IPS-15b (cell line): ENCODE measurements around the gene EML4.
"Not testable (repeated sequence)": the region's sequence is repeated elsewhere in the genome, so short reads cannot be mapped to it uniquely, and the experiment has no call there.

Experiments used
- H3K27me3 ChIP-seq: one replicate; pipeline ENCODE4 v1.6.1; 2013; ENCODE audit warnings: low read length; ENCODE audit not compliant: control insufficient read depth, insufficient read depth
- H3K36me3 ChIP-seq: one replicate; pipeline ENCODE4 v1.6.1; 2013; ENCODE audit warnings: low read length; ENCODE audit not compliant: control insufficient read depth, insufficient read depth
- H3K4me1 ChIP-seq: one replicate; pipeline ENCODE4 v1.6.1; 2013; ENCODE audit warnings: mild to moderate bottlenecking, low read length; ENCODE audit not compliant: control insufficient read depth, insufficient read depth
- H3K4me3 ChIP-seq: one replicate; pipeline ENCODE4 v1.5.1; 2013; ENCODE audit warnings: low read depth, low read length
- H3K9ac ChIP-seq: one replicate; pipeline ENCODE4 v1.6.1; 2013; ENCODE audit warnings: low read depth, mild to moderate bottlenecking, low read length
- H3K9me3 ChIP-seq: one replicate; pipeline ENCODE4 v1.6.1; 2013; ENCODE audit warnings: mild to moderate bottlenecking, low read length; ENCODE audit not compliant: control insufficient read depth, insufficient read depth

Gene EML4

DNA sequence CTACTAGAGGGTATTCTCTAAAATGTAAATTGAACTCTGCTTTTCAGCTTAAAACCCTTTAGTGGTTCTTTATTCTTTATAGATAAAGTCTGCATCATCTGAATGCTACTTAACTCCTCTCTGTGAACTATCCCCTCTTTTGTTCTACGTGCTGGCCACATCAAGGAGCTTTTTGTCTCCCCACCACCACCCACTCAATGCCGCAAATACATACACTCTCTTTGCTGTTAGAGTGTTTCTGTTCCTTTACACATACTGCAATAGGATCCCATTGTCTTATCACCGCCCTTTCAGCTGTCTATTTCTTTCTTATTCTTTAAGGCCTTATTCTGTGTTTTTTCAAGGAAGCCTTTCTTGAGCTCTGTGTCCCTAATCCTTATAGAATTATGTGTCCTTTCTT, 83.3 kb downstream of the EML4 start:
- Histone ChIP-seq H3K4me1 (peaks cover 3% of the 10 kb centered on the region), H3K9ac (no peak overlapping the region)

GRCh38 chr2:42254186-42254895, 85.2 kb downstream of the EML4 start:
- H3K36me3 ChIP-seq: no peaks in the 10 kb centered on the region

More for the DNA sequence above, 83.3 kb downstream of the EML4 start:
- no peak overlapping the region for H3K4me3 ChIP-seq
- H3K36me3 ChIP-seq: no peaks in the 10 kb centered on the region
- H3K27me3 ChIP-seq: no peaks in the 10 kb centered on the region
- no peaks in the 10 kb centered on the region for H3K9me3 ChIP-seq

DNA sequence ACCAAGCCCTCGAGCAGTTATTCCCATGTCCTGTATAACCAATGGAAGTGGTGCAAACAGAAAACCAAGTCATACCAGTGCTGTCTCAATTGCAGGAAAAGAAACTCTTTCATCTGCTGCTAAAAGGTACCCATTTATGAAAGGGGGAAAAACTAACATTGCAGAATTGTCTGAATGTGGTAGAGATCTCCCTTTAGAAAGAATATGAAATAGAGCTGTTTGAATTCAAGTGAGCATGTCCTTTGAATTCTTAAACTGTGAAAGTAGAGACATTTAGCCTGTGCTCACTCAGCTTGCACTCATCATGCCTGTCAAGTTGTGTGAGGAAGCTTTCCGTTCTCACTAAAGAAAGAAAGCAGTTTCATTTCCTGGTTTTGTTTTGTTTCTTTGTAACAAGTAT, 87.4 kb downstream of the EML4 start:
- Histone ChIP-seq H3K9me3 (no peaks in the 10 kb centered on the region), H3K27me3 (no peaks in the 10 kb centered on the region), H3K4me3 (no peak overlapping the region), H3K4me1 (peaks cover 3% of the 10 kb centered on the region), H3K9ac (no peak overlapping the region), H3K36me3 (no peaks in the 10 kb centered on the region)

More at GRCh38 chr2:42254186-42254895, 85.2 kb downstream of the EML4 start:
- no peak overlapping the region for H3K4me3 ChIP-seq
- H3K4me1 ChIP-seq: peaks cover 3% of the 10 kb centered on the region
- H3K9me3 ChIP-seq: no peaks in the 10 kb centered on the region
- no peak overlapping the region for H3K9ac ChIP-seq
- no peaks in the 10 kb centered on the region for H3K27me3 ChIP-seq

- Histone ChIP-seq H3K4me1 (no peaks in the 10 kb centered on the region), H3K27me3 (no peaks in the 10 kb centered on the region), H3K9me3 (no peaks in the 10 kb centered on the region), H3K36me3 (no peaks in the 10 kb centered on the region), H3K4me3 (no peak overlapping the region), H3K9ac (no peak overlapping the region)
Measured at GRCh38 chr2:42261518-42262195, 92.5 kb downstream of the EML4 start.

- H3K9me3 ChIP-seq: no peaks in the 10 kb centered on the region
- H3K36me3 ChIP-seq: no peaks in the 10 kb centered on the region
- no peak overlapping the region for H3K9ac ChIP-seq
- no peak overlapping the region for H3K4me3 ChIP-seq
- H3K27me3 ChIP-seq: no peaks in the 10 kb centered on the region
- H3K4me1 ChIP-seq: no peaks in the 10 kb centered on the region
Measured at GRCh38 chr2:42266236-42266635, 97.1 kb downstream of the EML4 start.

- Histone ChIP-seq H3K27me3 (no peaks in the 10 kb centered on the region), H3K9me3 (no peaks in the 10 kb centered on the region), H3K4me1 (no peaks in the 10 kb centered on the region), H3K9ac (no peak overlapping the region), H3K36me3 (no peaks in the 10 kb centered on the region), H3K4me3 (no peak overlapping the region)
Measured at GRCh38 chr2:42267530-42267929, 98.4 kb downstream of the EML4 start.

- H3K36me3 ChIP-seq: no peaks in the 10 kb centered on the region
- no peaks in the 10 kb centered on the region for H3K9me3 ChIP-seq
- no peak overlapping the region for H3K4me3 ChIP-seq
- H3K9ac ChIP-seq: no peak overlapping the region
- no peaks in the 10 kb centered on the region for H3K4me1 ChIP-seq
- no peaks in the 10 kb centered on the region for H3K27me3 ChIP-seq
Measured at GRCh38 chr2:42268528-42269151, 99.5 kb downstream of the EML4 start.

DNA sequence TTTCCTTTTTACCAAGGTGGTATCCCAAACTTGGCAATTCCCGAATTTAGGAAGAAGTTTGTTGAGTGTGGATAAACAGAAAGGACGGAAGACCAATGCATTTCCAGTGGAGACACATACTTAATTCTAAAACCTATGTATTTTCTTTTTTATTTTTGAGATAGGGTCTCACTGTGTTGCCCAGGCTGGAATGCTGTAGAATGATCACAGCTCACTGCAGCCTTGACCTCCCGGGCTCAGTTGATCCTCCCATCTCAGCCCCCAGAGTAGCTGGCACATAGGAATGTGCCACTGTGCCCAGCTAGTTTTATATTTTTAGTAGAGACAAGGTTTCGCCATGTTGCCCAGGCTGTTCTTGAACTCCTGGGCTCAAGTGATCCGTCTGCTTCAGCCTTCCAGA, 101.6 kb downstream of the EML4 start:
- no peaks in the 10 kb centered on the region for H3K27me3 ChIP-seq
- no peak overlapping the region for H3K4me3 ChIP-seq
- H3K9ac ChIP-seq: no peak overlapping the region
- H3K4me1 ChIP-seq: no peaks in the 10 kb centered on the region
- no peaks in the 10 kb centered on the region for H3K36me3 ChIP-seq
- H3K9me3 ChIP-seq: no peaks in the 10 kb centered on the region

DNA sequence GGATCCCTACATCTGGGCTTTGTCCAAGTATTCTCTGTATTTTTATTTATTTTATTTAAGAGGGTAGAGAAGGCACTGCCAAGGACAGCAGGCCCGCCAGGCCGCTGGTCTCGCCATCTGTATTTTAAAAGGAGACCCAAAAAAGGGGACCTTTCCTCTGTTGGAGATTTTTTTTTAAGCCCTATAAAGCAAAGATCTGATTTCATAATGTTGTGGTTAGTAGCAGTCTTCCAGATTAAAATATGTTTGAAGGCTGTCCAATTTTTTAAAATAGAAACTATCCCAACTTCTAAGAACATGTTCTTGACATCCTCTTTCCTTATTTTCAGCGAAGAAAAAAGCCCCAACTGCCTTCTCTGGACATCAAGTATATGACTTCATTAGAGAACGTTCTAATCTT, 102.1 kb downstream of the EML4 start:
- H3K36me3 ChIP-seq, H3K4me1 ChIP-seq, H3K27me3 ChIP-seq, H3K9me3 ChIP-seq, H3K9ac ChIP-seq, H3K4me3 ChIP-seq: not testable (repeated sequence)

- H3K27me3 ChIP-seq: no peaks in the 10 kb centered on the region
- no peak overlapping the region for H3K9ac ChIP-seq
- no peaks in the 10 kb centered on the region for H3K36me3 ChIP-seq
- H3K4me3 ChIP-seq: no peak overlapping the region
- H3K9me3 ChIP-seq: no peaks in the 10 kb centered on the region
- no peaks in the 10 kb centered on the region for H3K4me1 ChIP-seq
Measured at GRCh38 chr2:42274863-42275262, 105.7 kb downstream of the EML4 start.

- H3K36me3 ChIP-seq: no peaks in the 10 kb centered on the region
Measured at GRCh38 chr2:42281416-42282081, 112.4 kb downstream of the EML4 start.

More at GRCh38 chr2:42281416-42282081, 112.4 kb downstream of the EML4 start:
- Histone ChIP-seq H3K27me3 (no peaks in the 10 kb centered on the region), H3K9me3 (no peaks in the 10 kb centered on the region), H3K9ac (no peak overlapping the region), H3K4me1 (no peaks in the 10 kb centered on the region), H3K4me3 (no peak overlapping the region)
